ENCODE measurements around the gene NSD1.

DNA sequence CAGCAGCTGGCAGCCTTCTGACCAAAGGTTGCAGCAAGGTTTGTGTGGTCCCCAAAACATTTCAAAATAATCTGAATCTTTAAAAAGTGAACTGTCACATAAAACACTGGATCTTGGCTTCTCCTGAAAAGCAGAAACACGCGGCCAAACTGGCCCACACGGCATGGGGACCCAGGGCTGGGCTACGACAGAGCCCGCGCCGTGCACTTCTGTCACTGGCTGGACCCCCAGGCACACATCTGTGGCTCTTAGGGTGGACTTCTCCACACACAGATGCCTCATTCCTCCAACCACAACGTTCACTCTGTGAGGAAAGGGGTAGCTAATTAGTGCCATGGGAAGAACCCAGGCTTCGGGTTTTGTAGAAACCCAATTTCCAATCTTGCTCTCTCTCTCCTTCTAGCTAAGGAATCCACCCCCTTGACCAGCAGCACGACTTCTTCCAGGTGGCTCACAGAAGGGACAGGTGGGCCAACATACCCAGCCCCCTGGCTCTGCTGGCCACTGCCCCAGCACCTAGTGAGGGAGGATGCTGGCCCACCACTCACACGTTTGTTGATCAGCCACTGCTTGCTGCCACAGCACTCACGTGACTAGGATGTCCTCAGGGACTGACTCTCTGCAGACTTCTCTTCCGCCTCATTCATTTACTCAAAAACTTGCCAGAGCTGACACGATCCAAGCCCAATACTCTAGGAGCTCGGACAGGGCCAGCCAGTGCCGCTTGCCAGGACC, 200.0 kb downstream of the NSD1 start:
- TF ChIP-seq, protein P1, sequence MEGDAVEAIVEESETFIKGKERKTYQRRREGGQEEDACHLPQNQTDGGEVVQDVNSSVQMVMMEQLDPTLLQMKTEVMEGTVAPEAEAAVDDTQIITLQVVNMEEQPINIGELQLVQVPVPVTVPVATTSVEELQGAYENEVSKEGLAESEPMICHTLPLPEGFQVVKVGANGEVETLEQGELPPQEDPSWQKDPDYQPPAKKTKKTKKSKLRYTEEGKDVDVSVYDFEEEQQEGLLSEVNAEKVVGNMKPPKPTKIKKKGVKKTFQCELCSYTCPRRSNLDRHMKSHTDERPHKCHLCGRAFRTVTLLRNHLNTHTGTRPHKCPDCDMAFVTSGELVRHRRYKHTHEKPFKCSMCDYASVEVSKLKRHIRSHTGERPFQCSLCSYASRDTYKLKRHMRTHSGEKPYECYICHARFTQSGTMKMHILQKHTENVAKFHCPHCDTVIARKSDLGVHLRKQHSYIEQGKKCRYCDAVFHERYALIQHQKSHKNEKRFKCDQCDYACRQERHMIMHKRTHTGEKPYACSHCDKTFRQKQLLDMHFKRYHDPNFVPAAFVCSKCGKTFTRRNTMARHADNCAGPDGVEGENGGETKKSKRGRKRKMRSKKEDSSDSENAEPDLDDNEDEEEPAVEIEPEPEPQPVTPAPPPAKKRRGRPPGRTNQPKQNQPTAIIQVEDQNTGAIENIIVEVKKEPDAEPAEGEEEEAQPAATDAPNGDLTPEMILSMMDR (IDR thresholded peaks at IDR 0.05 in 4 of 5, conservative IDR thresholded peaks at IDR 0.05 in 1 of 5): no peak
- no peak for TF ChIP-seq POLR2A (IDR thresholded peaks at IDR 0.05)

Measured in gastrocnemius medialis (tissue), 4 donors.